Esophagus squamous epithelium (tissue), 5 donors: Measurements from ENCODE around the gene EML2. TPM values are rescaled to one million over a fixed set of nuclear protein-coding genes. Genes with fewer than 3 reads are reported as not detected.

Experiments
- DNase-seq: peaks from one replicate; lab custom pipeline; 2025; lab: John Stamatoyannopoulos, UW
- H3K27ac ChIP-seq, 4 donors: fragments of 200-600 bp; sonication (generic); one replicate each; pipeline ENCODE4 v1.5.1; 2016 to 2019; ENCODE audit warnings: mild to moderate bottlenecking in 1 of 4
- H3K27me3 ChIP-seq, 4 donors: fragments of 200-600 bp; sonication (generic); 1 replicate in 3 of 4; 2 replicates in 1 of 4; pipeline versions ENCODE4 v1.5.1 to v1.6.0; 2017 to 2021; ENCODE audit warnings: antibody characterized with exemption in 1 of 4
- H3K36me3 ChIP-seq, 3 donors: fragments of 200-600 bp; sonication (generic); one replicate each; pipeline ENCODE4 v1.5.1; 2016 to 2019
- H3K4me1 ChIP-seq, 3 donors: fragments of 200-600 bp; sonication (generic); one replicate each; pipeline ENCODE4 v1.5.1; 2017 to 2019
- H3K4me3 ChIP-seq, 4 donors: fragments of 200-600 bp; sonication (generic); 1 replicate in 3 of 4; 2 replicates in 1 of 4; pipeline ENCODE4 v1.5.1; 2016 to 2019; ENCODE audit warnings: mild to moderate bottlenecking in 2 of 4, moderate library complexity in 1 of 4
- H3K9me3 ChIP-seq, 3 donors: fragments of 200-600 bp; sonication (generic); one replicate each; pipeline ENCODE4 v1.5.1; 2016 to 2019
- CTCF ChIP-seq, 6 experiments: fragments of 450-650 bp in 4 of 6; fragments of 200-600 bp in 2 of 6; sonication (generic) in 2 of 6; IDR thresholded peaks; one replicate each; pipeline ENCODE4 v1.5.1; 2016 to 2019; ENCODE audit warnings: antibody characterized with exemption in 6 of 6, mild to moderate bottlenecking in 4 of 6, moderate library complexity in 4 of 6
- POLR2A ChIP-seq, 4 donors: fragments of 450-650 bp; IDR thresholded peaks; one replicate each; pipeline ENCODE4 v1.6.1; 2017; ENCODE audit warnings: antibody characterized with exemption in 4 of 4, mild to moderate bottlenecking in 4 of 4, moderate library complexity in 3 of 4
- WGBS, 2 donors: methylation state at CpG; one replicate each; pipeline ENCODE4 v1.1.5; 2018; 5-methylcytosine and 5-hydroxymethylcytosine counted together
- intact Hi-C: fragments of 100-400 bp; cut with DNase I; formaldehyde crosslinking; loops from one replicate; pipeline ENCODE4 v1.15.0; 2022
- total RNA-seq, 4 donors: library from RNA; depleted of rRNA; stranded (reverse); fragments of >200 nt; gene quantifications; one replicate each; pipeline ENCODE4 v1.1.0, GENCODE V29; 2016
- donor health status: DM: yes; HTN: yes; CAD: no.

The EML2 gene
- total RNA-seq, 4 donors from 2014 or later: 38.6 to 617 (median 58.3) TPM

DNA sequence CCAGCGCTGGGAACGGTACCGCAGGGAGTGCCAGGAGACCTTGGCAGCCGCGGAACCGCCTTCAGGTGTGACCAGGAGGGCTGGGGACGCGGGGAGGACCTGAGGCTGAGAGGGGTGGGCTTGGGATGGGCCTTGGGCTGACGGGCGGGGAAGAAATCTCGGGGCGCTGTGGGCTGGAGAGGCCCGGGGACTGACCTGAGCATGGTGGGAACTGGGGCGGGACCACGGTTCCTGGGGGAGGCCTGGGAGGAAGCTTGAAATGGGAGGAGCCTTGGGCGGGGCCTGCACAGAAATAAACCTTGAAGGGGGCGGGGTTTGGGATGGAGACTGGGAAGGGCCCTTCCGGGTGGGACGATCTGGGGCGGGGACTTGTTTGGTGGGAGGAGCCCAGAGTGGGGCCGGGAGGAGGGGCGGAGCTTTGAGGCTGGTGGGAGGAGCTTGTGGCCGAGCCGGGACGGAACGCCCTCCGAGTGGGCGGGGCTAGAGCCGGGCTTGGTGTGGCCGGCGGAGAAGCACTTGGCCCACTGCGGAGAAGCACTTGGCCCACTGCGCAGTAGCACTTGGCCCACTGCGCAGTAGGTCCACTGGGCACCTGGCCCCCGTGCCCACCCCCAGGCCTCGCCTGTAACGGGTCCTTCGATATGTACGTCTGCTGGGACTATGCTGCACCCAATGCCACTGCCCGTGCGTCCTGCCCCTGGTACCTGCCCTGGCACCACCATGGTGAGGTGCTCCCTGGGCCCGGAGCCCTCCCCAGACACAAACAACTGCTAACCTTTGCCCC is 31.7 kb upstream of the EML2 start:
- TF ChIP-seq CTCF (IDR thresholded peaks at IDR 0.05): no peak
- TF ChIP-seq POLR2A (IDR thresholded peaks at IDR 0.05): no peak
- DNase-seq: no peak
- H3K27me3 ChIP-seq: peaks cover 0 to 91% (median 14%) of the 10 kb centered on the region in 4 donors
- H3K4me3 ChIP-seq: peak overlapping the region in 3 of 4 donors; percentile 3 to 49 (median 24)
- H3K9me3 ChIP-seq: no peaks in the 10 kb centered on the region
- H3K4me1 ChIP-seq: peaks cover 9 to 40% (median 15%) of the 10 kb centered on the region in 3 donors
- H3K36me3 ChIP-seq: no peaks in the 10 kb centered on the region
- H3K27ac ChIP-seq: no peak overlapping the region
- WGBS, 2 donors: 17 to 18% methylated on average over 18 to 22 of the region's 42 CpGs
- intact Hi-C loops: no loop called here

- TF ChIP-seq CTCF (IDR thresholded peaks at IDR 0.05) (no peak), POLR2A (IDR thresholded peaks at IDR 0.05) (no peak)
- no peaks in the 10 kb centered on the region for H3K9me3 ChIP-seq
- H3K4me3 ChIP-seq: peak overlapping the region; percentile 22 to 58 (median 36)
- peaks cover 0 to 91% (median 14%) of the 10 kb centered on the region in 4 donors for H3K27me3 ChIP-seq
- H3K4me1 ChIP-seq: peaks cover 9 to 40% (median 15%) of the 10 kb centered on the region in 3 donors
- H3K27ac ChIP-seq: peak overlapping the region in 3 of 4 donors; percentile 35 to 58 (median 37)
- 0 to 3% methylated on average over 12 to 17 of the region's 19 CpGs for WGBS, 2 donors
- intact Hi-C loops: no loop called here
- no peak for DNase-seq
- no peaks in the 10 kb centered on the region for H3K36me3 ChIP-seq
Observed at GRCh38 chr19:45668342-45668871, 29.2 kb upstream of the EML2 start.

GRCh38 chr19:45667620-45668341 is 28.6 kb upstream of the EML2 start, which contains the start of gene GIPR:
Gene GIPR (plus strand): TSS chr19:45668221. CDS start chr19:45669521, 1,300 bp downstream.
- H3K4me1 ChIP-seq: peaks cover 9 to 40% (median 15%) of the 10 kb centered on the region in 3 donors
- H3K9me3 ChIP-seq: no peaks in the 10 kb centered on the region
- H3K36me3 ChIP-seq: no peaks in the 10 kb centered on the region
- TF ChIP-seq CTCF (IDR thresholded peaks at IDR 0.05): no peak
- TF ChIP-seq POLR2A (IDR thresholded peaks at IDR 0.05): no peak
- 7 to 33% methylated on average over 4 to 7 of the region's 15 CpGs for WGBS, 2 donors
- H3K27ac ChIP-seq: peak within 1 kb of the TSS; percentile 1 to 58 (median 36)
- peak within 1 kb of the TSS; percentile 22 to 58 (median 36) for H3K4me3 ChIP-seq
- no peak for DNase-seq
- peaks cover 0 to 93% (median 14%) of the 10 kb centered on the region in 4 donors for H3K27me3 ChIP-seq
- intact Hi-C loops: no loop called here

GRCh38 chr19:45664575-45664974 is 25.4 kb upstream of the EML2 start:
- 71 to 76% methylated on average over 7 of the region's 7 CpGs for WGBS, 2 donors
- TF ChIP-seq CTCF (IDR thresholded peaks at IDR 0.05): no peak
- no peak for TF ChIP-seq POLR2A (IDR thresholded peaks at IDR 0.05)
- DNase-seq: no peak
- H3K9me3 ChIP-seq: no peaks in the 10 kb centered on the region
- H3K36me3 ChIP-seq: no peaks in the 10 kb centered on the region
- H3K4me3 ChIP-seq: no peak overlapping the region
- peaks cover 5 to 23% (median 12%) of the 10 kb centered on the region in 3 donors for H3K4me1 ChIP-seq
- intact Hi-C loops: no loop called here
- peaks cover 0 to 75% (median 3%) of the 10 kb centered on the region in 4 donors for H3K27me3 ChIP-seq
- no peak overlapping the region for H3K27ac ChIP-seq
